NCI-H2107 treated with DMSO at 0.1 percent for 48 hours (cell line): ENCODE results near the gene CYP27A1.

ENCODE experiments used
- DNase-seq: peaks from one replicate; lab custom pipeline; 2025; ENCODE audit not compliant: unreplicated experiment; lab: John Stamatoyannopoulos, UW

The CYP27A1 gene

DNA sequence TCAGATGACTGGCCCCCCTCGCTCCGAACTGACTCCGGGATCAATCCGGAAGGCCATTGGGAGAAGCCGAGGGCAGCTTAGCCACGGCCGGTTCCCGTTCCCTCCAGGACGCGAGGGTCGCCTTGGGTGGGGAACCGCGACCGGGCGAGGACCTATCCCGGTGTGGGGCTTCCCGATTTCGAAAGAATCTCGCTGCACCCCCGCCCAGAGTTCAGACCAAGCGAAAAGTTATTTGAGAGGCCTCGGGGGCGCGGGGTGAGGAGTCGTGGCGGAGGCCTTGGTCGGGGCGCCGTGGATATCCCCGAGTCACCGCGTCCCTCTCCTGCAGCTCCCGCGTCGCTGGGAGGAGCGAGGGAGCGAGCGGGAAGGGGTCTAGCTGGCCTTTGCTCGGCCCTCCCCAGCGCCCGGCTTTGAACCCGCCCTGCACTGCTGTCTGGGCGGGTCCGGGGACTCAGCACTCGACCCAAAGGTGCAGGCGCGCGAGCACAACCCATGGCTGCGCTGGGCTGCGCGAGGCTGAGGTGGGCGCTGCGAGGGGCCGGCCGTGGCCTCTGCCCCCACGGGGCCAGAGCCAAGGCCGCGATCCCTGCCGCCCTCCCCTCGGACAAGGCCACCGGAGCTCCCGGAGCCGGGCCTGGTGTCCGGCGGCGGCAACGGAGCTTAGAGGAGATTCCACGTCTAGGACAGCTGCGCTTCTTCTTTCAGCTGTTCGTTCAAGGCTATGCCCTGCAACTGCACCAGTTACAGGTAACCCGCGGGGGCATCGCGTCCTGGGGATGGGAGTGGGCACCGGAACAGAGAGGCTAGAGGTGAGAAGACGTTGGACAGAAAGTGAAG, at the start of gene CYP27A1:
Gene CYP27A1 (plus strand): TSS at position 457 of the 837 bp plus-strand sequence. CDS start 36 bp downstream, at position 493.
- DNase-seq = no peak

DNA sequence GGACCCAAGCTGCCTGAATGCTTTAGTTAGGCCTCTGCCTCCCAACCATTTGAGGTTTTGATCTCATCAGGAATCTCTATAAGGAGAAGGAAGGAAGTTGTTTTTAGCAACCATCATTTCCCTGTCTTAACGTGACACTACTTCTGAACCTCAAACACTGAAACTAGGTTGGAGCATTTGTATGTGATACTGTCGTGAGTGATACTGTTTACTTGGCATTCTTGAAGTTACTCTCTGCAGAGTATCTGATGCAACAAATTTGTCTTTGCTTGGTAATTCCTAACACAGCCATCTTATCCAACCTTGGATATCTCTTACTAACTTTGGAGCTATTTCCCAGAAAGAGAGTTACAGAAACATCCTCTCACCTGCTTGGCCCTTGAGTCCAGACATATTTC, 49.2 kb upstream of the CYP27A1 start:
- DNase-seq = no peak

GRCh38 chr2:218733171-218734021, 48.6 kb upstream of the CYP27A1 start:
- no peak for DNase-seq

DNA sequence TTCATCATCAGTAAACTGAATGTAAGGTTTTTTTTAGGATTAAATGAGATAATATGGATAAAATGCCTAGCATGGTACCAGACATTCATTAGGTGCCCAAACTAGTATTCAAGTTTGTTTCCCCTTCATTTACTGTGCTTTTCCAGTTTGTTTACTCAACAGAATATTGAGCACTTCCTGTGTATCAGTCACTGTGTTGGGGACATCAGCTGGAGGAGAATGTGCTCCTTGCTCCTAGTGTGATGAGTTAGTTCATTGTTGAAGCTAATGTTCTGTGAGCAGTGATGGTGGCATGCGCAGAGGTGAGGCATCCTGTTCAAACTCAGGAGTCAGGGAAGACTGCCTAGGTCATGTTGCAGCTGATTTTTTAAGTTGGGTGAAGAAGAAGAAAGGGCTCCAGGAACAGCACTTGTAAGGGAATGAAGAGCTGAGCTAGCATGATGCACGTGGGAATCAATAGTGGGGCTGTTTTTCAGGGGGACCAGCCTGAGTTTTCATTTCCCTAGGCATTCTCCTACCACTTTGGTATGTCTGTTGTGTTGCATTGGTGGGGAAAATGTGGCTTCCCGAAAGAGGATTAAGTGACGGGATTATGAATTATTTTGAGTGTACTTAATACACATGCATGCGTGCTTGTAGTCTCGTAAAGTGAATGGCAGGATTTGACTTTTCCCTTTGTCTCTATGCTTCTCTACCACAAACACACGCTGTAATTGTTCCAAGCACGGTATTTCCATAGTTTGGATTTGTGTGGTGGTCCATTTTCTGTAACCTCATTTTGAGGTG, 47.6 kb upstream of the CYP27A1 start:
- DNase-seq = no peak

- no peak for DNase-seq
These were observed 45.4 kb upstream of the CYP27A1 start for GRCh38 chr2:218736531-218736930.

DNA sequence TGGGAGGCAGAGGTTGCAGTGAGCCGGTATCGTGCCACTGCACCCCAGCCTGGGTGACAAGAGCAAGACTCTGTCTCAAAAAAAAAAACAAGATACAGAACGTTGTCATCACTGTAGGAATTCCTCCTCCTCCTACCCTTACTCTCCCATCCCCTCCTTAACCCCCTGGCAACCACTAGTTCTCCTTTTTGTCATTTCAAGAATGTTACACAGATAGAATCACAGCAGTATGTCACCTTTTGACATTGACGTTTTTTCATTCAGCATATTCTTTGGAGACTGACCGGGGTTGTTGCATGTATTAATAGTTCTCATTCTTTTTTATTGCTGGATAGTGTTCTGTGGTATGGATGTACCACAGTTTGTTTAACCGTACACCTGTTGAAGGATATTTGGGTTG, 38.9 kb upstream of the CYP27A1 start:
- DNase-seq = no peak

- DNase-seq = no peak
These were observed 37.3 kb upstream of the CYP27A1 start for GRCh38 chr2:218744615-218745014.

DNA sequence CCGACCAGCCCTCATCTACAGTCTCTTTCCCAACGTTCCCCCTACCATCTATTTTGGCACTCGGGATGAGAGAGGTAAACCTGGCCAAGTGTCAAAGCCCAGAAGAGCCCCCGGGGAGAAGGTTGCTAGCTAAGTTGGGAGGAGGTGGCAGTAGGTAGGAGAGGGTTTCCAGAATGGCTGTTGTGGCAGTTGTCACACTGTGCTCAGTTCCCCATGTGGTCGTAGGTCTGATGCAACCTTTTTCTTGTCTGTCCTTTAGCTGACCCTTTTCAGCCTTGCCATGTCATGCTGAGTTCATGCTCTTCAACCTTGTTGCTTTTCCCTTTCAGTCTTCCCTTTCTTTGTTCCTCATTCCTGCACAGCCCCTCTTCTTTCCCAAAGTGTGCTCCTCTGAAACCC, 36.8 kb upstream of the CYP27A1 start:
- DNase-seq = no peak

DNA sequence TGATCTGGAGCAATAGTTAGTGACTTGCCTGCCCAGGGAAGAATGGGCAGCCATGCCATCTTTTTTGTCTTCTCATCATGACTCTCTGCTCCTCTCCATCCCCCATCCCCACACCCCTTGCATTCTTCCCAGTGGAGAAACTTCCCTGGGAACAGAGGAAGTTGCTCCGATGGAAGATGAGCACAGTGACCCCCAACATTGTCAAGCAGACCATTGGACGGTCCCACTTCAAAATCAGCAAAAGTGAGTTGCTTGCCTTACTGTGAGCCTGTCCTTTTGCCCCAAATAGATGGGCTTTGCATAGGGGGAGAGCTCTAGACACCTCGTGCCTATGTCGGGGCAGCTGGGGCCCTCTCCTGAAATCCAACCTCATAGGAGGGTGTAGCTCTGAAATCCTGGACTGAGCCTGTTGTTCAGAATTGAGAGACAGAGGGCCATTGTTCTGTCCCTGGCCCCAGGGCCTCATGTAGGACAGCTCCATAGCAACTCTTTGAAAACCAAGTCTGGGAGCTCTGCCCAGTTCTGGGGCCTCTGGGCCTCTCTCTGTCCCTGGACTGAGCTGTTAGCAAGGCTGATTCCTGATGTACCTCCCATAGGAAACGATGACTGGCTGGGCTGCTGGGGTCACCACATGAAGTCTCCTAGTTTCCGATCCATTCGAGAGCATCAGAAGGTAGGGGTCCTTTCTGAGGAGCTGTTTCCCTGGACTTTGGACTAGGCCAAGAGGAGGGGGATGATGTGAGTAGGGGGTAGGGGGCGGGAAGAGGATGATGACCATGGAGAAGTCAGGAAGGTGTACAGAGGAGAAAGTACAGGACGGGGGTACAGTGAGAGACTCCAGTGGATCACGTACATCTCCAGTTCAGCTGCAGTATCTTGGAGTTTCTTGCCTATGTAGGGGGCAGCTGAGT, 36.1 kb upstream of the CYP27A1 start:
- DNase-seq = no peak

DNA sequence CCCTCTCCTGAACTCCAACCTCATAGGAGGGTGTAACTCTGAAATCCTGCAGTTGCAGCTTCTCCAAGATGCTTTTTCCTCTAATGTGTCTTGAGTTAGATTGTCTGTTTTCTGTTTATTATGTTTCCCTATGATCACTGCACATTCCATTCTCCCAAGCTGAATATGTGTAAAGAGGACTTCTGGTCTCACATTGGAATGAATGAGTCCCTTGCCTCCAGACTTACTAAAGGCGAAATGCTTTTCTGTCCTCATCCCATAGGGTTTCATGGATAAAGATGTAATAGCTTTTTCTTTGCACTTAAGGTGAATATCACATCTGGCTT, 35.5 kb upstream of the CYP27A1 start:
- DNase-seq = no peak

DNA sequence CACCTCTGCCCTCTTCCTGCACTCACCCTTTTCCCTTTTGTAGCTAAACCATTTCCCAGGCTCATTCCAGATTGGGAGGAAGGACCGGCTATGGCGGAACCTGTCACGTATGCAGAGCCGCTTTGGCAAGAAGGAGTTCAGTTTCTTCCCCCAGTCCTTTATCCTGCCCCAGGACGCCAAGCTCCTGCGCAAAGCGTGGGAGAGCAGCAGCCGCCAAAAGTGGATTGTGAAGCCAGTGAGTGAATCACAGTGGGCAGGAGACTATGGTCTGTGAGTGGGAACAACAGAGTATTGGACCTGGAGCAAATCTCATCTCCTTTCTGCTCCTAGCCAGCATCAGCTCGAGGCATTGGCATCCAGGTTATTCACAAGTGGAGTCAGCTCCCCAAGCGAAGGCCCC, 35.0 kb upstream of the CYP27A1 start:
- DNase-seq = no peak

GRCh38 chr2:218748741-218749441, 33.1 kb upstream of the CYP27A1 start:
- DNase-seq = no peak

DNA sequence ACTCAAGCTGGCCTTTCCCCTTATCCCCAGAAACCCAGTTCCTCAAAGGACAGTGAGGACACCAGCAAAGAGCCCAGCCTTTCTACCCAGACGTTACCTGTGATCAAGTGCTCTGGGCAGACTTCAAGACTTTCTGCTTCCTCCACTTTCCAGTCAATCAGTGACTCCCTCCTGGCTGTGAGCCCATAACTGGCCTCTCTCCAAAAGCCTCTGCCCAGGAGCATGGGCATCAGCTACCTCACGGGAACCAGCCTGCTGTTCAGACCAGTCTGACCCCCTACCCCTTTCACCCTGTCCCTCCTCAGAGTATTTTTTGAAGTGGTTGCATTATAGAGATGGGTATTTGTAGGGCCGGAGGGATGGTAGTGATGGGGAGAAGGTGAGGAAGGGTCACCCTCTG, 27.7 kb upstream of the CYP27A1 start:
- DNase-seq = no peak

DNA sequence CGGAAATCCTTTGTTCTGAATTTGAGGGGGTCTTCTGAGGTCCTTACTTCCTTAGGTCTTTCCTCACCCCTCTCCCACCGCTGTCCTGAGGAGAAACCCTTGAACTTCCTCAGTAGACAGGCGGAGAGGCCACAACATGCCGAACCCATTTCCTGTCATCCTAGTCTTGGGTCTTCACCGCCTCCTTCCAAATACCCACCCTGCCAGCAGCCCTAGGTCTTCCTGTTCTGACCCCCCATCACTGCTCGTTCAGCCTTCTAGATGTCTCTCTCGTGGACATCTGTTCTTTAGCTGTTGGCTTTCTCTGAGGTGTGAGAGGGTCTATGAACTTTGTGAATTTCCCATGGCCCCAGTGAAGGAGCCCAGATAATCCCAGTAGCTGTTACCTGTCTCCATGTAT, 27.2 kb upstream of the CYP27A1 start:
- no peak for DNase-seq

- DNase-seq = no peak
These were observed 26.8 kb upstream of the CYP27A1 start for GRCh38 chr2:218755198-218755566.

DNA sequence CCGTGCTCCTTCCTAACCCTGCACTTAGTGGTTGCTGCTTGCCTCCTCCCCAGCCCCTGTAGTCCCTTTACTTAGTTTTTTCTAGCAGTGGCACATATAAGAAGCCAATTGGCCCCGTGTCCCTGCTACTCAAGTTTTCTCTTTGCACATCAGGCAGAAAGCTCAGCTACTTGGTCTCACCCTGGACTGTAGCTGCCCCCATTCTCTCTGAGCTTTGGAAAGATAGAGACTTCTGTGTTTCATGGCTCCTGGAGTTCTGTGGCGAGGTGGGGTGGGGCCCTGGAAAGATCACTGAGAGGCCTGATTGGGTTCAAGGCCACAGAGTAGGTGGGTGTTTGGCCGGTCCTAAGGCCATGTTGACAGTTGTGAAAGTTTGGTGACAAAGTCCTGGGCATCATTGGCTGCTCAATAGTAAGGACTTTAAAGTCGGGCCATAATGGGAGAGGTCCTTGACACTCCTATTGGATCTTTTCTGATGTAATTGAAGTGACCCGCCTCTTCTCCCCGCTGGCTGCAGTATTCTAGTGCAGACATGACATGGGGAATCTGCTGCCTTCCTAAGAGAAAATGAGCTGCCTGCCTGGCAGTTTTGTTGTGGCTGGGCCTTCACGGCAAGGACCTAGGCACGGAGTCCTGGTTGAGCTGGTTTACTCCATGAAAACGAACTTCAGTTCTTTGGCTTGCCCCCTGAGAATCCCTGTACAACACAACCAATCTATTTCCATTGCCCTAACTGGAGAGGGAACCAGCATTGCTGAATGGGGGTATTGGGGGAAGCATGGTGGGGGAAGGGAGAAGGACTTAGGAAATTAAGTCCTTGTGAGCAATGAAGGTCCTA, 26.2 kb upstream of the CYP27A1 start:
- DNase-seq = no peak

DNA sequence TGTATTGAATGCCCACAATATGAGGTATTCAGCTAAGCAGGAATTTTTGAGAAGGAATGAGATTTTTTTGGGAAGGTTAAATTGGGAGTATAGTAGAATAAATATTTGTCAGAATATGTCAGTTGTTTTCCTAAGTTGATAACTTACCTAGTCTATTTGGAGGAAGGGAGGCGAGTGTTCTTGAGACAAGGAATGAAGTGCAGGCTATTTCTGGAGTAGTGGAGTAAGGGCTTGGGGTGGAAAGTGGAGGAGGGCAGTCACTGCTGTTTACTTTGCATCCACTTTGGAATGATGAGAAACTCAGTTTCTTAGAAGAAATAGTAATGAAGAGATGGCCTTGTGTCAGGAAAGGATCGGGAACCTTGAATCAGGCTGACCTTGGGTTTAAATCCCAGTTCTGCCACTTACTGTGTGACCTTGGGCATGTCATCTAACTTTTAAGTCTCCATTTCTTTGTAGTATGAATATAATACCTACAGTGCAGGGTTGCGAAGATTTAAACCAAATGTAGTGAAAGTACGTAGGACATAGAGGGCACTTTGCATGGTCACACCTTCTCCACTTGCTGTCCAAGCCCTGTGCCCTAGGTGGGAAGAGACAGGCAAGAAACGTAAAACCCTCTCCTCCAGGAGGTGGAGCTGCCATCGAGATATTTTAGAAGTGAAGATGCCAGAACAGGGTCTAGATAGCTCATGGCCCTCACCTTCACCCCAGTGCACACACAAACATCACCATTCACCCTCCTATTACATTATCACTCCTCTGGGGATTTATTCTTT, 25.2 kb upstream of the CYP27A1 start:
- DNase-seq = no peak

DNA sequence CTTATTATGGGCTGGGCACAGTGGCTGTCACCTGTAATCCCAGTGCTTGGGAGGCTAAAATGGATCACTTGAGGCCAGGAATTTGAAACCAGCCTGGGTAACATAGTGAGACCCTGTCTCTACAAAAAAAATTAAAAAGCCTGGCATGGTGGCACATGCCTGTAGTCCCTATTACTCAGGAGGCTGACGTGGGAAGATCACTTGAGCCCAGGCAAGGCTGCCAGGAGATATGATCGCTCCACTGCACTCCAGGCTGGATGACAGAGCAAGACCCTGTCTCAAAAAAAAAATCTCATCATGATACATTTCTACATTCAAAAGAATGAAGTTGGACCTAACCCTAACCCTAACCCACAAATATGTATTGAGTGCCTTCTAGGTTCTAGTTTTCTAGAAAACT, 20.2 kb upstream of the CYP27A1 start:
- no peak for DNase-seq
